Measurements from ENCODE around the gene TDRD9.

TDRD9 gene

DNA sequence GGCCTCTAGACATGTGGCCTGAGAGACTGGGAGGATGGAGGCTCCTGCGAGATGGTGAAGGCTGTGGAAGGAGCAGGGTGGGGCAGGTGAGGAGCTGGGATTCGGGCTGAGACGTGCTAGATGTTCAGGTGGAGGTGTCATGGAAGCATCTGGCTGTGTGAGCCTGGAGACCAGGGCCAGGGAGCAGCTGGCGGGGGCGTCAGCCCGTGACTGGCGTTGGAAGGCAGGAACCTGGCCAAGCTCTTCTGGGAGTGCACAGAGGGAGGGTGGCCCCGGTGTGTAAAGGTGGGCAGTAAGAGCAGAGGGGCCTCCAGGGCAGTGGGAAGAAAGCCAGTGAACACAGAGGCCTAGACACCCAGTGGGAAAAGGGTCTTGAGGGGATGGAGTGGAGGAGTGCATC lies 69.1 kb downstream of the TDRD9 start:
- no peak for DNase-seq

- no peak for DNase-seq
Observed at GRCh38 chr14:103998027-103998426, 69.8 kb downstream of the TDRD9 start.

GRCh38 chr14:103999795-104000440 lies 71.7 kb downstream of the TDRD9 start:
- DNase-seq, result no peak

DNA sequence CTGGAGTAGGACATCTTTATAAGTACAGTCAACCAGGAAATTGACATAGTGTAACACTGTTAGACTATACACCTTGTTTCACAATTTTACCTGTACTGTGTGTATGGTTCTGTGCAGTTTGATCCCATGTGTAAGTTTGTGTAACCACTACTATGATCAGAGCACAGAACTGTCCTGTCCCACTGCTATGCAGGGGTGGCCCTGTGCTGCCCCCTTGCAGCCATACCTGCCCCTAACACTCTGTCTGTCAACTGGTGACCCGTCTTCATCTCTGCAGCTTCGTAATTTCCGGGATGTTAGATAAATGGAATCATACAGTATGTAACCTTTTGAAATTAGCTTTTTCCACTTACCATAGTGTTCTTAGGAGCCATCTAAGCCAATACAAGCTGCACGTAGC lies 72.7 kb downstream of the TDRD9 start:
- no peak for DNase-seq

DNA sequence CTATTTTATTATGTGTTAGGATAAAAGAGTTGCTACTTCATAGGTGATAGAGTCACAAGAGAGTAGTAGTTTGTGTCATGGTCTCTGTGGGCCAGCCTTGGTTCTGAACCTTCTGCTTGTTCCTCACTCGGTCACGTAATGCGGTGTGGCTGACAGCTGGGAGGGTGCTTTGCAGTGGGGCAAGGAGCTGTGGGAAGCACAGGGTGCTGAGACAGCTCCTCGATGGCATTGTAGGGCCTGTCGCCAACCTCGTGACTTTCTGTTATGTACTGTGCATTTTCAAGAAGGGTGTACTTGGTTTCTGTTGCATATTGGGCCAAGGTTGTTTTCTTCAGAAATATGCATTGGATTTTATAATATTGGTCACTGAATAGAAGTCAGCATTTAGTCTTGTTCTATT lies 75.4 kb downstream of the TDRD9 start:
- no peak for DNase-seq

DNA sequence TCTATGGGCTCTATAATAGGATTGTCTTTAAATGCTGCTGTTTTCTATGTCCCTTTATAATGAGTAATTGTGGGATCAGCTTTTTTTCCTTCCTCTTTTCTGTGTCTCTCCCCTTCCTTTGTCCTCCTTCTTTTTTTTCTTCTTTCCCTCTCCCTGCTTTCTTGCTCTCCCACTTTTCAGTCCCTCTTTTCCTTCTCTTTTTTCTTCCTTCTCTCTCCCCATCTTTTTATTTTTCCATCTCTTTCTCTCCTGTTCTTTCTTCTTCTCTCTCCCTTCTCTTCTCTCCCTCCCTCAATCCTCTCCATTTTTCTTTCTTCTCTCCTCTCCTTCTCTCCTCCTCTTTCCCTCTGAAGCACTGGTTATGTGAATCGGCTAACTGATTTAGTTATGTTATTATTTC lies 76.6 kb downstream of the TDRD9 start:
- no peak for DNase-seq

GRCh38 chr14:104005489-104005888 lies 77.2 kb downstream of the TDRD9 start:
- DNase-seq, result no peak

- no peak for DNase-seq
Observed at GRCh38 chr14:104007121-104007520, 78.9 kb downstream of the TDRD9 start.

DNA sequence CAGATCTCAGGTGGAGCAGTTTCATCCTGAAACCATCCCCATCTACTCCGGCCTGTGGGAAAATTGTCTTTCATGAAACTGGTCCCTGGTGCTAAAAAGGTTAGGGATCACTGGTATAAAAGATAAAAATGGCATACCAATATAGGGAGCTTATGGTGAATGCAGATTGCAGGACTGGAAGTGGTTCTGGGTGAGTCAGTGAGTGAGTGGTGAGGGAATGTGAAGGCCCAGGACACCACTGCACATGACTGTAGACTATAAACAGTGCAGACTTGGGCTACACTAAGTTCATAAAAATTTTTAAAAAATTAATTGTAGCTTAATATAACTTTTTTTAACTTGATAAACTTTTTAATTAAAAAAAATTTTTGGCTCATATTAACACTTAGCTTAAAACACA lies 81.0 kb downstream of the TDRD9 start:
- DNase-seq, result no peak

DNA sequence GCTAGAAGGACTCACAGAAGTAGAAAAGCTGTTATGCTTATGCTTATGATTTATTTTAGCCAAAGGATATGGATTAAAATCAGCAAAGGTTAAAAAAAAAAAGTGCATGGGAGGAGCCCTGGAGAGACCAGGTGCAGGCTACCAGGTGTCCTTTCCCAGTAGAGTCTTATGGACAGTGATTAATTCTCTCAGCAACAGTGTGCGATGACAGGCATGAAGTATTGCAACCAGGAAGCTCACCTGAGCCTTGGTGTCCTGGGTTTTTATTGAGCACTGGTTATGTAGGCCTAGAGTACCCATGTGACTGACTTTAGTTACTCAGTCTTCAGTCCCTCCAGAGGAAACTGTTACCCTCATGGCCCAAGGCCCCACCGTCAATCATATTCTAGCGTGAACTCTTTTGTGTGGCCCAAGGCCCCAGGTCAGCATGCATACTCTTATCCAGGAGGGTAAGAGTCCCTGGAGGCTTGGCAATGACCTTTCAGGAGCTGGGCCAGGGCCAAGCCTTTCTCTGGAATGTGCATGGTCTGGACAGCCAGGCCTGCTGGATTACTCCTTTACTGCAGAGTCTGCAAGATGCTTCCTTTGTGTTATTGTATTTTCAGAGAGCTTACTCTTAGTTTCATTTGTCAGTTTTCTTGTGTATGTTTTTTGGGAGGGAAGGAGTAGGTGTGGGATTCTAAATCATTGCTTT lies 83.7 kb downstream of the TDRD9 start:
- no peak for DNase-seq

DNA sequence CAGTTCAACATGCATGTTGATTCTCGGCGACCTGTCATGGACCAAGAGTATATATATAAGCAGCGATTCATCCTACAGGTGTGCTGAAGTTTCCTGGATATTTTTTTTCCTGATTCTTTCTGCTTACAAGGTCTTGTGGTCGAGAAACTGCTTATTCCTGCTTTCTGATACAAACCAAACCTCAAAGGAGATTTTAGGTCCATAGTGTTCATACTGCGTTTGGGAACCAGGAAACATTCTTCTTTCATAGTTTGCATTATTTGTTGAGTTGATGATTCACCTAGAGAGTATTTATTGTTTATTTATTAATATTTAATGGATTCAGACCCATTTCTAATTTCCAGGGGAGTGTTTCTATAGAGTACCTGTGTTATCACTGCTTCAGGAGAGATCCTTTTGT lies 86.5 kb downstream of the TDRD9 start:
- DNase-seq, result no peak

GRCh38 chr14:104016873-104017650 lies 88.8 kb downstream of the TDRD9 start:
- DNase-seq, result no peak

DNA sequence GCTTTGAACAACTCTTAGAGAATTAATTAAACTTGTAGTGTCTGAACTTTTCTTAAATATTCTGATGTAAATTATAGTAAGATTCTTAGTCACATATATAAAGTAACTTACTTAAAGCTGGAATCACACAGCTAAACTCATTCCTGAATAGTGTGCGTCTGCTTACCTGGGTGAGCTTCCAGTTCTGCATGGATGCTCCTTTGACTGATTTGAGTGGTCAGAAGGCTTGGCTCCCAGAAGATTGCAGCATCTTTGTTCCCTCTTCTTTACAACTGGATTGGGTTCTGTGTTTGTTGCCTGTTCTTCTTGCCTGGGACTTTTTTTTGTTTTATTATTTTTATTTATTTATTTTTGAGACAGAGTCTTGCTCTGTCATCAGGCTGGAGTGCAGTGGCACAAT lies 90.8 kb downstream of the TDRD9 start:
- no peak for DNase-seq

- DNase-seq, result no peak
Observed at GRCh38 chr14:104019806-104020205, 91.5 kb downstream of the TDRD9 start.

GRCh38 chr14:104020471-104020870 lies 92.2 kb downstream of the TDRD9 start:
- DNase-seq, result no peak

DNA sequence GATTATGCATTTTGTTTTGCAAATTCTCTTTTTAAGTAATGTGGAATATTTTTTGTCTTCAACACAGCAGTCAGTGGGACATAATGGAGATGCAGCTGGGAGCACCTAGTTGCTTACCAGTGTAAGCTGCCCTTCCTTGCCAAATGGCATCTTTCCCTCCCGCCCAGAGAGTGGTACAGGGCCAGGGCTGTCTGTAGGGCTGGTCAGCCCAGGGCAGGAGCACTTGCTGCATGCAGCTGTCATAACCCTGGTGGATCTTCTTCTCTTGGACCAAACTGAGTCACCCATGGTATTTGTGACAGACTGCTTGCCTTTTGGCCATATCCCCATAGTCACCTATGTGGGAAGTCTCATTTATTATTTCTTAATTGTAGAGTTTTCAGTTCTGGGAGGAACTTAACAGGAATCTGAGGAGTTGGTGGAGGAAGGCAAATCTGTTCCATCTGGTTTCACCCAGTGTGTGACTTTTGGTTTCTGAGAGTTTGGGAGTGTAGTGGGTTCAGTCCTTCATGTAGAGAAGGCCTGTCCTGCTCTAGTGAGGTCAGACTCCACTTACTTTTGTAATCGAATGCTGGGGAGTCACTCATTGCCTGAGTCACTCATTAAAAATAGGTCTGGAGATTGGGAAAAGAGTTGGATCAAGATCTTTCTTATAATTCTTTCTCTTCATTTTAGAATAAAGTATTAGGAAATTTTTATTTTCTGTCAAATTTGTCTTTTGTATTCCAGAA lies 95.2 kb downstream of the TDRD9 start:
- DNase-seq, result no peak

- DNase-seq, result no peak
Observed at GRCh38 chr14:104025534-104025933, 97.3 kb downstream of the TDRD9 start.

- DNase-seq, result no peak
Observed at GRCh38 chr14:104026024-104026423, 97.8 kb downstream of the TDRD9 start.

DNA sequence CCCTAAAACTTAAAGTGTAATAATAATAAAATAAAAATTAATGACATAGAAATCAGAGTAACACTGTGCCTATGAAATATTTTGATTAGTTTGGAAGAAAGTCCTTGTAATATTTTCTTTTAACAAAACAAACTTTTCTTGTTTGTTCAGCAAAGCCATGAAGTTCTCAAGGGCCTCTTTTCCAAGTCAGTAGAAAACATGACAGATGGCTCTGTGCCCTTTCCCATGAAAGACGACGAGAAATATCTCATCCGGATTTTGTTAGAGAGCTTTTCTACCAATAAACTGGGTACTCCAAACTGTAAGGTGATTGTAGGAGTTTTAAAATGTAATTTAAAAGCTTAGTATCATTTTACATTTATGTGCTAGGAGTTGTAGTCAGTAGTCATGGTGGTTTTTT lies 102.7 kb downstream of the TDRD9 start:
- DNase-seq, result peak in 1 of 2 experiments; percentile 20

DNA sequence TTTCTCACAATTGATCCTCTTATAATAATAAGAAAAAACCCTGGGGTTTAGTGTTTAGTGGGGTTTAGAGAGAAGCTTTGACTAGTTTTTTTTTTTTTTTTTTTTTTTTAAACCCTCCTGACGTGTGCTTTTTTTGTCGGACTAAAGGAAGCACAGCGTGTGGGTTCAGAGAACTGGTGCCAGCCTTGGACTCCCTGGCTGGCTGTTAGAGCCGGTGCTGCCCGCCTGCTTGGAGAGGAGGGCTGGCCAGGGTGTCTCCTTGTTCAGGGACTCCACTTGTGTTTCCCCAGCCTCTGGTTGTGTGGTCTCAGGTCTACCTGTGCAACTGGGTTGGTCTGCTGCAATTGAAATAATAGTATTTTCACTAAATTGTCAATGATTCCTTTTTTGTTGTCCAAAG lies 103.1 kb downstream of the TDRD9 start:
- DNase-seq, result no peak

- peak; percentile 44 to 55 for DNase-seq
Observed at GRCh38 chr14:104034976-104035699, 106.9 kb downstream of the TDRD9 start.

- no peak for DNase-seq
Observed at GRCh38 chr14:104036212-104036611, 108.0 kb downstream of the TDRD9 start.

DNA sequence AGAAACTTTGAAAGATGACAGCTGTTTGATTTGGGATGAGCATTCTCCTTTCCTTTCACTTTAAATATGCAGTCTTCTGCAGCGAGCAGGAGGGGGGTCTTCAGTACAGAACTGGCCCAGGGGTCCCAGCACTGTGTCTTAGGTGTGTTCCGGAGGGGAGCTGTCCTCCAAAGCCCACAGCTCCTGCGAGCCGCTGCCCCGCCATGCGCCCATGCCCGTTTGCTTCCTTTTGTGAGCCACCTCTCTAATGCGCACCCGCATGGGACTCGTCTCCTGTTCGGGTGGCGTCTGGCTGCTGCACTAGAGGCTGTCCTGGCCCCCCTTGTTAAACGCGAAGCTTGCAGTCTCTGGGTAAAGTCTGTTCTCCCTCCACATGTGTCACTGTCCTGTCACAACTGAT lies 108.8 kb downstream of the TDRD9 start:
- no peak for DNase-seq

Data from NCI-H446 (cell line).